Brain pericyte (primary cell): Measurements from ENCODE around the gene CCDC78.
"Not testable (repeated sequence)": the region's sequence is repeated elsewhere in the genome, so short reads cannot be mapped to it uniquely, and the experiment has no call there.

Source experiments
- DNase-seq: peaks from one replicate; pipeline ENCODE4 v3.0.0-alpha.2; 2012; ENCODE audit warnings: low read depth, low spot score

Gene CCDC78

DNA sequence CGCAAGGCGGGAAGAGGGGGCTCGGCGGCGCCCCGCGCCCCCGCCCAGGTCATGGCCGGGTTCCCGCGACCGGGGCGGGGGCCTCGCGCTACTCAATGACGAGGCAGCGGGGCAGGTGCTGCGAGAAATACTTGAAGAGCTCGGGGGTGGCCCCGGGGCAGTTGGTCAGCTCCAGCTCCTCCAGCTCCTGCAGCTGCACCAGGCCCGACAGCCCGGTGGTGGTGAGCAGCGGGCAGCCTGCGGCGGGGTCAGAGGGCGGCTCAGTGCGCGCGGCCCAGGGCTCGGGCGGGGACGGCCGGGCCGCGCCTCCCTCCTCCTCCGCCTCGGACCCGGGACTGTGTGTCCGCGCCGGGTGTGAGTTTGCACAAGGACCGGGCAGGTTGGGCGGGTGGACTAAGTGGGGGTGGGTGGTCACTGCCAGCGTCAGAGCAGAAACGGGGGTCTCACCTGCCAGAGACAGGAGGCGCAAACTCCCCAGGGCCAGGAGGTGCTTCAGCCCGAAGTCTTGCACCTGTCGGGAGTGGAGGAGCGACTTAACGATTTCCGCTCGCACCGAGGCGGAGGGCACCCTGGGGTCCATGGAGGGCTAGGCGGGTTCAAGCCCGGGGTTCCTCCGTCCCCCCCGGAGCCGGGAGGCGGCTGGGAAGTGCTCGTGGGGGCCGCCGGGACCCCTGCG lies 31.9 kb downstream of the CCDC78 start:
- DNase-seq = no peak

DNA sequence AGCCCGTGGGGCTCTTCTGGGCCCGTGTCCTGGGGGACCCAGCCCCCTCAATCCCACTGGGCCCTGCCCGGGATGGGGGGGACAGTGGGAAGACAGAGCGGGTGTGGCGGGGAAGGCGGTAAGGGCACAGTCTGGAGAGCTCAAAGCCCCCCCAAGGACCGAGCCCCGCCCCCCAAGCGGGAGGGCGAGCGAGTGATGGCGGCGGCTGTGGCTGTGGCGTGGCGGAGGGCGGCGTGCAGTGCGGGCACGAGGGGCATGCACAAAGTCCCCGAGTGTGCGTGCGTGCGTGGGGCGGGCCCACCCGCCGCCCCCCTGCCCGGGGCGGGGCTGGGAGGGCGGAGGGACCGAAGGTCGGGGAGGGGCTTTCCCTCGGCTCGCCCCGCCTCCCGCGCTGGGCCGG lies 32.5 kb downstream of the CCDC78 start:
- no peak for DNase-seq

DNA sequence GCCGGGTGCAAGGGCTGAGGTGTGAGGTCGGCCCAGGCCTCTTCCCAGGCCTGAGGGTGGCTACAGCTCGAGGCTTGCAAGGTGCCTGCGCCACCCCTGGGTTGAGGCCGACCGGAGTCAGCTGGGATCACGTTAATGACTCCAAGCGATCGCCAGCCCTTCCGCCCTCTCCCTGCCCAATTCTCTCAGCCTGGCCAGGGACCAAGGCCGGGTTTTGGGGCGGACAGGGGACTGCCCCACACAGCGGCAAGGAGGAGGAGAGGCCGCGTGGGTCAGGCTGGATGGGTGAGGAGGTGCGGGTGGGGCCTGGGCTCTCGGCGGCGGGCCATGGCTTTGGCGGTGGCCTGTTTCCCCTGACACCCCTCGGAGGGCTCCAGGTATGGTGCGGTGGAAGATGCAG lies 32.9 kb downstream of the CCDC78 start:
- DNase-seq = no peak

DNA sequence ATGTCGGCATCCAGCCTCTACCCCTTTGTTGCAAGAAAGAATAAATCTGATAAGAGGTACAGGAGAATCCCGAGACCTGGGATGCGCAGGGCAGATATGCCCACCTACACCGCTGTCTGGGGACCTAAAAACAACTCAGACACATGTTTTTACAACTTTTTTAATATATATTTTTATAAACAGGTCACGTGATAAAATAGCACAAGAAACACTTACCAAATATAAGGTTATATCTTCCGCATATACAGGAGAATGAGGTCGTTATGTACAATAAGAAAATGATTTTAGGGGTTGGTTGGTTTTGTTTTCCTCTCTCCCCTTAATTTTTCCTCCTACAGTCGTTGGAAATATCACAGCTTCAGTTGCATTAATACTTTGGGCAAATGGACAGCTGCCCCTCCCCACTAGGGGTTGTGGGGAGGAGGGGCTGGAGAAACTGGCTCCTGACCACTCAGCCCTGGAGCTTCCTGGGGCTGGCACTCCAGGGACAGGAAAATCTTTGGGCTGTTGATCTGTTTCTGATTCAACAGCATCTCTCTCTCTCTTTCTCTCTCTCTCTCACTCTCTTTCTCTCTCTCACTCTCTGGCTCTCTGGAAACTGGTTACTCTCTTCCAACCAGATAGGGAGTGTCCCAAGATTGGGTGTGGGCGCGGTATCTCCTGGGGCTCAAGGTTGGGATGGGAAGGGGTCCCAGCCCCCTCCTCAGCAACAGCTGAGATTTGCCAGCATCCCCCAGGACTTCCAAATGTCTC lies 33.7 kb downstream of the CCDC78 start:
- no peak for DNase-seq

DNA sequence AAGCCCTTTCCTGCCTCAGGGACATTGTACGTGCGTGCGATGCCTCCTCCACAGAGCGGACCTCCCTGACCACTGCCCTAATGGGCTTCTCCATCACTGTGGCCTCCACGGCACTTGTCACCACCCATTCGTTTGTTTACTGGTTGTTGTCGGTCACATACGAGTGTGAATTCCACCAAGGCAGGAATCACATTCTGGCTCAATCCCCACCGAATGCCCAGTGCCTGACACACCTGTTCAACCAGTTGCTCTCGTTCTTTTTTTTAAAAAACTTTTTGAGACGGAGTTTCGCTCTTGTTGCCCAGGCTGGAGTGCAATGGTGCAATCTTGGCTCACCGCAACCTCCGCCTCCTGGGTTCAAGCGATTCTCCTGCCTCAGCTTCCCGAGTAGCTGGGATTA lies 35.0 kb downstream of the CCDC78 start:
- DNase-seq = not testable (repeated sequence)

DNA sequence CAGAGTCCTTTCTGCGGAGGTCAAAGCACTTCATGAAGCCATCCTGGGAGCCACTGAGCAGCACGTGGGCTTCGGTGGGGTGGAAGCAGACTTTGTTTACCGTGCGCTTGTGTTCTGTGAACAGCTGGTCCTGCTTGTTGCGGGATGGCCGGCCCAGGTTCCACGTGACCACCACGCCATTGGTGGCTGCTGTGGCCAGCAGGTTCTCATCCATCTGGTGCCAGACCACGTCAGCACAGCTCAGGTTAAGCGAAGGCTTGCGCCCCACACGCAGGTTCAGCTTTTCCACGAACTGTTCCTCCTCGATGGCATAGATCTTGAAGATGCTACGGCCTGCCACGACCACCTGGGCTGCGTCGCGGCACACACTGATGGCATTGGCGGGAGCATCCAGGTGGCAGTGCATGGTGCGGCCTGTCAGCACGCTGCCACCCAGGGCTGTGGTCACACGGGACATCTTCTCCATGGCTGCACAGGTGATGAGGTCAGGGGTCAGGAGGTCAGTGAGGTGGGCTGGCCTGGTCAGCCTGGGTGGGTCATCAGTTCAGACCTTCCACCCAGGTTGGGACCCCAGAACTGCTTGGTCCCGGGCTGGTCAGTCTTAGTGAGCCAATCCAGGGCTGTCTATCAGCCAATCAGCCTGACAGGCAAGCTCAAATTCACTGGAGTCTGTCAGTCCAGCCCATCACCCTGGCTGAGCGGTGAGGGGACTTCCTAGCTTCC lies 36.9 kb downstream of the CCDC78 start:
- no peak for DNase-seq

DNA sequence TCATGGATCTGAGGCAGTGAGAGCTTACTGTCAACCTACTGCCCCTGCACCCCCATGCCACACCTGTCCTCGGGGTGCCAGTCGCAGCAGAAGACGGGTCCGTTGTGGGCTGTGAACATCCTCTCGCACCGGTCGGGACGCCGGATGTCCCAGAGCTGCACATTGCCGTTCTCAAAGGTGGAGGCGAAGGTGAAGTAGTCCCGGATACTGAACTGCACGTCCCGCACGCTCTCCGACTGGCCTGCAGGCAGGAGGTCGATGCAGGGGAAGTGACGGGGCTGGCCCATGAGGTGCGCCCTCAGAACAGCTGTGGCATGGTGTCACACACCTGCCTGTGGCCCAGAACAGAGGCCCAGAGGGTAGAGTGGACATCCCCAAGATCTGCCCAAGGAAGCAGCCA lies 38.7 kb downstream of the CCDC78 start:
- DNase-seq = no peak

DNA sequence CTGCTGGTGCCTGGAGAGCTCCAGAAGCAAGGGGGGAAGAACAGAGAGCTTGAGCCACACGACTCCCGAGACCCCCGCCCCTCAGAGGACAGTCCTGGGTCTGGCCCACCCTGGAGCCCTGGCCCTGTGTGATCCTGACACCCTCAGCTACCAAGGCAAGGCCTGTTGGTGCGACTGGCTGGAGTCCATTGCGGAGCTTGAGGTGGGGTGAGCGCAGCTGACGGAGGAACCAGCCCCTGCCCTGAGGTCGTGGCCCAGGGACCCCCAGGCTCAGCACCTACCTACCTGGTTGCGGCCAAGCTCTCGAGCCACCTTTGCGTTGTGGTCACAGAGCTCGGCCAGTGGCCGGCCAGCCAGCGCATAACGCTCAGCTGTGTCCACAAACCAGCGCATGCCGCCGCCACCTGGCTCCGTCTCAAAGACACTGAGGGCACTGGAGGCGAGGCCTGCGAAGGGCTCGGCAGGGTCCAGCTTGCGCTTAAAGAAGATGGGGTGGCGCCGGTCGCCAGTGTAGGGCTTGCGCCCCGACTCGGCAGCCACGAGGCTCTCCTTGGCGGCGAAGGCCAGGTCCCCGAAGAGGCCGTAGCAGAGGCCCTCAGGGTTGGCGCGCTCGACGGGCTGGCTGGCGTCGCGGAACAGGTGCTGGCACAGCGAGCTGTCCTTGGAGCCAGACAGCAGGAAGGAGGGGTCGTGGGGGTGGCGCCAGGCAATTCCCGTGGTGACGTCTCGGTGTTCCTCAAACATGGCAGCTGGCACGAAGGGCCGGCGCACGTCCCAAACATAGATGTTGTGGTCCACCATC lies 39.6 kb downstream of the CCDC78 start:
- no peak for DNase-seq

DNA sequence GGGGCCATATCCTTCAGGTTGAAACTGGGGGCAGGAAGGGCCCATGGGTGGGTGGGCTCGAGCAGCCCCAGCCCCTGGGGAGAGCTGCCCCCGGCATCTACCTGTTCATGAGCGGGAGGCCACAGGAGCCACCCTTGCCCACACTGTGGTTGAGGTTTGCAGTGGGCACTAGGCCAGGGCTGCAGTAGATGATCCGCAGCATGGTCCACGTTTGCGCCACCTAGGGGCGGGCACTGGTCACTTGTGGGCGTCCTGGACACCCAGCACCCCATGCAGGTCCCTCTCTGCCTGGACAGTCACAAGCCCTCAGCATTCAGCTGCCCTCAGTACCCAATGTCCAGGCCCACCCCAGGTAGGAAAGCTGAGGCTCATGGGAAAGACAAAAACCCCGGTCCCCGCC lies 40.3 kb downstream of the CCDC78 start:
- no peak for DNase-seq

DNA sequence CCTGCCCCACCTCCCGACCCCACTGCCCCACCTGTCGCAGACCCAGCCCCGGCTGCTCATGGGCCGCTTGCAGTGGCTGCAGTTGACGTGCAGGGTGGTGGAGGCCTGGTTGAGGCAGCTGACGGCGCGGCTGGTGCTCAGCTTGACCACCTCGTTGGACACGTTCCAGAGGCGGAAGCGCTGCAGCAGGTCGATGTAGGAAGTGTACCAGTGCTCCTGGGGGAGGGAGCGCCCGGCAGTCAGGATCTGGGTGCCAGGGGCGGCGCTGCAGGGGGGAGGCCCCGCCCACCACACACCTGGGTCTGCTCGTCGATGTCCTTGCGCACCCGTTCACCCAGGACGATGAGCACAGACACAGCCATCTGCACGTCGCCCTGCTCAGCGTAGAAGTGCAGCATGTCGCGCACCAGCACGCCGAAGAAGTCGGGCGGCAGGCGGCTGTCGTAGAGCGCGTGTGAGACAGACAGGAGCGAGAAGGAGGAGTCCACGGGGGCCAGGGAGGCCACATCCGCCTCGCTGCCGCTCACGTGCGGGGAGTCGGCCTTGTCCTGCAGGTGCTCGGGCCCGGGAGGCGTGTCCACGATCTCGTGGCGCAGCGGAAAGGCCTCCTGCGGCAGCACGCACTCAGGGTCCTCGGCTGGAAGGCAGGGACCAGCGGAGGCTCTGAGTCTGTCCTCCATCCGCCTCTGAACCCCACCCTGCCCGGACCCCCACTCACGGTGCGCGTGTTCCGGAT lies 41.1 kb downstream of the CCDC78 start:
- no peak for DNase-seq

DNA sequence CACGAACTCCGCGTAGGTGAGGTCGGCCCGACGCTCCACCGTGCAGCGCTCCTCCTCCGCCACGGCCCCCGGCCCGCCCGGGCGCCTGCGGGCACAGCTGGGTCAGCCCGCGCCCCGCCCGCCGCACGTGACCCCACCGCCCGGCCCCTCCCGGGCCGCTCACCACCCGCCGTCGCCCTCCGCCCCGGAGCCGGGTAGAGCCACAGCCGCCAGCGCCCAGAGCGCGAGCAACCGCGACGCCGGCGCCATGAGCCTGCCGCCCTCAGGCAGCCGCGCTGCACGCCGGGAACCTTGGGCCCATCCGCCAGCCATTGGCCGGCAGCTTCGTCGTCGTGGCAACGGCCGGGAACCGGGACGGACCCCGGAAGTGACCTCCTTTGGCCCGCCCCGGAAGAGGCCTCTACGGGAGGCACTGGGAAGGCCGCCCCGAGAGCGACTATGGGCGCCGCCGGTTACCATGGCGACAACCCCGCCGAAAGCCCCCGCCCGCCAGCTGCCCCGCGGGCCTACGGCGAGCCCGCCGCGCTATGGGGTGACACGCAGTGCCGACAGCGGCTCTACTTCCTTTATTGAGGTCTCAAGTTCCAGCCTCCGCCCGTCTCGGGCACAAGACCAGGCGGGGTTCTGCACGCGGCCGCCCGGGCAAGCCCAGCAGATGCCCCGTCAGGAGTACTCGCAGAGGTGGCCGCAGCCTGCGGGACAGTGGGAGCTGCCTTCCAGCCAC lies 42.0 kb downstream of the CCDC78 start, which contains the start of gene JMJD8:
Gene JMJD8 (minus strand): TSS at position 264 of the 724 bp plus-strand sequence. CDS start 15 bp downstream, at position 249.
- DNase-seq = peak; percentile 76

DNA sequence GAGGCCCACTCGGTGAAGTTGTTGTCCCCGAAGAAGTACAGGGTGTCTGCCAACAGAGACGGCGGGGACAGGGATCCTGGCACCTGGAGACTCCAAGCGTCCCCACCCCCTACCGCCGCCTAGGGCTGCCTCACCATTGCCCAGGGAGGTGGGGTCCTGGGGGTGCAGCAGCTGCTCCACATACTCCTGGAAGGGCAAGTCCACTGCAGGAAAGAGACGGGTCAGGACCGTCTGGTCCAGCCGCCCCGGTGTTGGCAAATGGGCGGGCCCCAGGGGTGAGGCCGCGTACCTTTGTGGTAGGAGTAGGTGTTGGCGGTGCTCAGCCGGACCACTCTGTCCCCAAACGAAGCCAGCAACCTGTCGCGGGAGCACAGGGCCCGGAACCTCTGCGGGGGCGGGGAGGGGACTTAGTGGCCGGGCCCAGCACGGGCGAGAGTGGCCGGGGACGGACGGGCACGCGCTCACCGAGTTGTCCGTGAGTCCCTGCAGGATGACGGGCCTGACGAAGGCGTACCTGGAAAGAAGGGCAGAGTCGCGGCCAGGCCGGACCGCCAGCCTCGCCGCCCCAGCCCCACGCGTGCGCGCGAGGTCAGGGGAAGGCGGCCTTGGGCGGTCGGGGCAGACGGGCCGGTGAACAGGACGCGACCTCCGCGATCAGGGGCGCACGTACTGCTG lies 42.7 kb downstream of the CCDC78 start:
- DNase-seq = no peak

DNA sequence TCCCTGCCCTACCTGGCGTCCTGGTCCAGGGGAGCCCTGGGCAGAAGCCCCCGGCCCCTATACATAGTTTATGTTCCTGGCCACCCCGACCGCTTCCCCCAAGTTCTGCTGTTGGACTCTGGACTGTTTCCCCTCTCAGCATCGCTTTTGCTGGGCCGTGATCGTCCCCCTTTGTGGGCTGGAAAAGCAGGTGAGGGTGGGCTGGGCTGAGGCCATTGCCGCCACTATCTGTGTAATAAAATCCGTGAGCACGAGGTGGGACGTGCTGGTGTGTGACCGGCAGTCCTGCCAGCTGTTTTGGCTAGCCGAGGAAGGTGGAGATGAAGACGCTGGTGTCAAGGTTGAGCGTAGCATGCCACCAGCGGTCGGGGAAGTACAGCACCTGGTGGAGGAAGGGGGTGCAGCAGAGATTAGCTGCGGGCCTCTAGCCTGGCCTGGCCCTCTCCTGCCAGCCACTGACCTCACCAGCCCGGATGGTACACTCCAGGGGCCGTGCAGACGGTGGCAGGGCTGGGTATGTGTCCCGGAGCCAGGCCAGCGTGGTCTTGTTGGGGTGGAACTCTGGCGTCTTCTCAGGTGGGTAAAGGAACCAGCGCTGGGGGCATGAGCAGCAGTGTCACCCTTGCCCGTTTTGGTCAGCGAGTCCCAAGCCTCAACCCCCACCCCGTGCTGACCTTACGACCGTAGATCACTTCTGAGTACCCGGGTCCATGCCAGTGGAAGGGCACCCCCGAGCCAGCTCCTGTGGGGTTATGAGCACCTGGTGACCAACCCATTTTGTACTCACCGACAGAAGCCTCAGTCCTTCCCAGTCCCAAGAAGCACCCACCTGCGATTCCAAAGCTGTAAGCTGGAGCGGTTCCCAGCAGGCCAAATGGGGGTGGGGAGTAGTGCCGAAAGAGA lies 43.5 kb downstream of the CCDC78 start:
- no peak for DNase-seq

DNA sequence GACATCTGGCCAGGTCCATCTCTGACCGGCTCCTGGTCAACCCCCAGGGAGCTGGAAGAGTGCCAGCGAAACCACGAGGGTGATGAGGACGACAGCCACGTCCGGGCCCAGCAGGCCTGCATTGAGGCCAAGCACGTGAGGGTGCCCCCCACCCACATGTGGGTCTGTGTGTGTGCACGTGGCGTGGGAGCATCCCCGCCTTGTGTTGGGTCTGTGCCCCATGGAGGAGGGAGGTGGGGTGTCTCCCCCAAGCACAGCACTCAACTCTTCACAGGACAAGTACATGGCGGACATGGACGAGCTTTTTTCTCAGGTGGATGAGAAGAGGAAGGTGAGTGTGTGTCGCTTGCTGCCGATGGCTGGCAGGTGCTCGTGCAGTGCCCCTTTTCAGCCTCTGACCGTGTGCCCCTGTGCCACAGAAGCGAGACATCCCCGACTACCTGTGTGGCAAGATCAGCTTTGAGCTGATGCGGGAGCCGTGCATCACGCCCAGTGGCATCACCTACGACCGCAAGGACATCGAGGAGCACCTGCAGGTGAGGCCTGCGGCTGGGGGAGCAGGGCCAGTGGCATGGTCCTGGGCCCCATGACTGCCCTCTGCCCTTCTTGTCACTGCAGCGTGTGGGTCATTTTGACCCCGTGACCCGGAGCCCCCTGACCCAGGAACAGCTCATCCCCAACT lies 44.4 kb downstream of the CCDC78 start:
- DNase-seq = no peak

DNA sequence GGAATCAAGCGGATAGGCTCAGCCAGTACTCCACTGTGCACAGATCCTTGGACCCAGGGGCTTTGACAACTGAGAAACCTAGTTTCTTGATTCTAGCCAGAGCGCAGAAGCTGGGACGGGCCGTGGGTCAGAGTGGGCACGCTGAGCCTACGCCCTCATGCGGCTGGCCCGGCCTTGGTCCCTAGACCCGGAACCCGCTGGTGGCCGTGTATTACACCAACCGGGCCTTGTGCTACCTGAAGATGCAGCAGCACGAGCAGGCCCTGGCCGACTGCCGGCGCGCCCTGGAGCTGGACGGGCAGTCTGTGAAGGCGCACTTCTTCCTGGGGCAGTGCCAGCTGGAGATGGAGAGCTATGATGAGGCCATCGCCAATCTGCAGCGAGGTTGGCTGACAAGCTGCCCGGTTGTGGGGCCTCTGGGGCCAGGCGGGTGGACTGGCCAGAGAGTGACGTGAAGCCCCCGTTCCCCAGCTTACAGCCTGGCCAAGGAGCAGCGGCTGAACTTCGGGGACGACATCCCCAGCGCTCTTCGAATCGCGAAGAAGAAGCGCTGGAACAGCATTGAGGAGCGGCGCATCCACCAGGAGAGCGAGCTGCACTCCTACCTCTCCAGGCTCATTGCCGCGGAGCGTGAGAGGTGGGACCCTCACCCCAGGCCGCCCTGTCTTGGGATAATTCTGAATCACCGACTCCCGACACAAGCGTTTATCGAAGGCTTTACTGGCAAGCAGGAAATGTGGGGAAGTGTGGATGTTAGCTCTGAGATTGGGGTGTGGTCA lies 45.1 kb downstream of the CCDC78 start:
- no peak for DNase-seq

DNA sequence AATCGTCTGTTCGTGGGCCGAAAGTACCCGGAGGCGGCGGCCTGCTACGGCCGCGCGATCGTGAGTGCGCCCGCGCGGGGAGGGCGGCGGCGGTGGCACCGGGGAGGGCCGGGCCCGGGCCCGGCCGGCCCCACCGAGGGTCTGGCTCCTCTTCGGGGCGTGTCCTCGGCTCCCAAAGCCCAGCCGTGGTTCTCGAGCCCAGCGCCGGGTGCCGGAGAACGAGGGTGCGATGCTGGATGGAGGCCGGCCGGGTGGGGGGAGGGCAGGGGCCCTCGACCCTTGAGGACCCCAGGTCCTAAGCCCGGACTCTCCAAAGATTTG lies 45.7 kb downstream of the CCDC78 start:
- no peak for DNase-seq

DNA sequence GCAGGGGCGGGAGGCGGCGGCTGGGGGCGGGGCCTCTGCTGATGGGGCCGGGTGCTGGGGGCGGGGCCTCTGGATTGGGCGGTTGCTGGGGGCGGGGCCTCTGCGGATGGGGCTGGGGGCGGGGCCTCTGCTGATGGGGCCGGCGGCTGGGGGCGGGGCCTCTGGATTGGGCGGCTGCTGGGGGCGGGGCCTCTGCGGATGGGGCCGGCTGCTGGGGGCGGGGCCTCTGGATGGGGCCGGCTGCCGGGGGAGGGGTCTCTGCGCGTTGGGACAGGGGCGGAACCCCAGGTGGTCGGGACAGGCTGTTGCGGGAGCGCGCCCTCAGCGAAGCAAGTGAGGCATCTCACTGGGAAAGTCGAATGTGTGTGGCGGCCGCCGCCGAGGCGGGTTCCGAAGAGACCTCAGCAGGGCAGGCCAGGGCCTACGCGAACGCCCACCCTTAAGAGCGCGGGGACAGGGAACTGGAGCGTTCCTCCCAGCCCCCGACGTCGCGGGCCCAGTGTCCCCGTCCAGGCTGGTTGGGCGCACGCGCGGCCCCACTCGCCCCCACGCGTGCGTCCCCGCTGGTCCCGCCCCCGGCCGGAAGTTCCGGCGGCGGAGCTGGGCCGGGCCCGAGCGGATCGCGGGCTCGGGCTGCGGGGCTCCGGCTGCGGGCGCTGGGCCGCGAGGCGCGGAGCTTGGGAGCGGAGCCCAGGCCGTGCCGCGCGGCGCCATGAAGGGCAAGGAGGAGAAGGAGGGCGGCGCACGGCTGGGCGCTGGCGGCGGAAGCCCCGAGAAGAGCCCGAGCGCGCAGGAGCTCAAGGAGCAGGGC lies 46.2 kb downstream of the CCDC78 start, which contains the start of gene STUB1:
Gene STUB1 (plus strand): TSS at position 597 of the 811 bp plus-strand sequence. CDS start 116 bp downstream, at position 713.
- DNase-seq = peak; percentile 57
